RWPE1 (cell line): ENCODE data around the gene GADD45GIP1.
"Not testable (repeated sequence)": the region's sequence is repeated elsewhere in the genome, so short reads cannot be mapped to it uniquely, and the experiment has no call there.

Source experiments
- CTCF ChIA-PET: fragments of 350-600 bp; sonication (Branson Sonifier 250); formaldehyde crosslinking; extraction: SDS; loops from one replicate; lab custom pipeline; 2021; lab: Yijun Ruan, JAX
- POLR2A ChIA-PET: fragments of 400-600 bp; formaldehyde crosslinking; extraction: SDS; loops from one replicate; lab custom pipeline; 2020; ENCODE audit warnings: antibody characterized with exemption; ENCODE audit not compliant: low non-redundant PET; lab: Yijun Ruan, JAX
- DNase-seq: peaks from one replicate; pipeline ENCODE4 v3.0.0; 2012; ENCODE audit warnings: low spot score
- H3K27ac ChIP-seq: fragments of 450-650 bp; 2 replicates; pipeline ENCODE4 v1.5.1; 2017
- TF ChIP-seq, protein P1 (sequence below): fragments of 450-650 bp; conservative IDR thresholded peaks from 2 replicates; pipeline ENCODE4 v1.5.1; 2017; ENCODE audit warnings: low read depth, mild to moderate bottlenecking

The GADD45GIP1 gene

GRCh38 chr19:12969292-12969988, 12.4 kb upstream of the GADD45GIP1 start, which contains the start of gene DAND5:
Gene DAND5 (plus strand): TSS chr19:12969576. CDS start chr19:12969661, 85 bp downstream.
- no peak for DNase-seq
- POLR2A ChIA-PET, result no interaction called here
- peak within 1 kb of the TSS; percentile 55 for H3K27ac ChIP-seq
- CTCF ChIA-PET, result interaction anchor here (0.7 to 1.4 kb wide), 2 partner anchors 8 to 209 kb away, joined by 3 to 9 read pairs; no protein-coding TSS in a partner anchor
- TF ChIP-seq, protein P1, sequence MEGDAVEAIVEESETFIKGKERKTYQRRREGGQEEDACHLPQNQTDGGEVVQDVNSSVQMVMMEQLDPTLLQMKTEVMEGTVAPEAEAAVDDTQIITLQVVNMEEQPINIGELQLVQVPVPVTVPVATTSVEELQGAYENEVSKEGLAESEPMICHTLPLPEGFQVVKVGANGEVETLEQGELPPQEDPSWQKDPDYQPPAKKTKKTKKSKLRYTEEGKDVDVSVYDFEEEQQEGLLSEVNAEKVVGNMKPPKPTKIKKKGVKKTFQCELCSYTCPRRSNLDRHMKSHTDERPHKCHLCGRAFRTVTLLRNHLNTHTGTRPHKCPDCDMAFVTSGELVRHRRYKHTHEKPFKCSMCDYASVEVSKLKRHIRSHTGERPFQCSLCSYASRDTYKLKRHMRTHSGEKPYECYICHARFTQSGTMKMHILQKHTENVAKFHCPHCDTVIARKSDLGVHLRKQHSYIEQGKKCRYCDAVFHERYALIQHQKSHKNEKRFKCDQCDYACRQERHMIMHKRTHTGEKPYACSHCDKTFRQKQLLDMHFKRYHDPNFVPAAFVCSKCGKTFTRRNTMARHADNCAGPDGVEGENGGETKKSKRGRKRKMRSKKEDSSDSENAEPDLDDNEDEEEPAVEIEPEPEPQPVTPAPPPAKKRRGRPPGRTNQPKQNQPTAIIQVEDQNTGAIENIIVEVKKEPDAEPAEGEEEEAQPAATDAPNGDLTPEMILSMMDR, result no peak

DNA sequence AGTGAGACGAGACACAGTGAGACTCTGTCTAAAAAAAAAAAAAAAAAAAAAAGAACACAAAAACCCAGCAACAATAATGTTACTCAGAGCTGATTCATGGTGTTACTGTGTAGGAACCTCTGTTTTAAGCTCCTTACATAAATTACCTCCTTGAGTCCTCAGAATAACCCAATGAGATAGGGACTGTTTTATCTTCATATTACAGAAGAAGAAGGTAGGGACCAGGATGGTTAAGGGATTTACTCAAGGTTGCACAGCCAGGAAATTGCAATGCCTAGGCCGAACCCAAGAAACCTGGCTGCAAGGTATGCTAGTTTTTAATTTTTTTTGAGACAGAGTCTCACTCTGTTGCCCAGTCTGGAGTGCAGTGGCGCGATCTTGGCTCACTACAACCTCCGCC, 10.9 kb upstream of the GADD45GIP1 start:
- CTCF ChIA-PET, result interaction anchor here (0.6 to 0.7 kb wide), 4 partner anchors 9 to 754 kb away, joined by 3 to 5 read pairs (median 4); no protein-coding TSS in a partner anchor

DNA sequence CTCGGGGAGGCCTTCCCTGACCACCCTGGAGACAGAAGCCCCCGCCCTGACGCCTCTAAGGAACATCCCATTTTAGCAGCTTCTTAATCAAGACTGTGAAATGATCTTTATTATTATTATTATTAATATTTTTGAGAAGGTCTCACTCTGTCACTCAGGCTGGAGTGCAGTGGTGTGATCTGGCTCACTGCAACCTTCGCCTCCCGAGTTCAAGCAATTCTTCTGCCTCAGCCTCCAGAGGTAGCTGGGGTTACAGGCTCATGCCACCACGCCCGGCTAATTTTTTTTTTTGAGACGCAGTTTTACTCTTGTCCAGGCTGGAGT, 8.8 kb upstream of the GADD45GIP1 start:
- peak overlapping the region; percentile 77 for H3K27ac ChIP-seq
- POLR2A ChIA-PET, result no interaction called here
- no peak for DNase-seq
- CTCF ChIA-PET, result interaction anchor here (0.5 to 2.3 kb wide), 28 partner anchors 8 to 623 kb away, joined by 3 to 35 read pairs (median 4); partner anchors contain the start of genes GADD45GIP1 and RAD23A
- TF ChIP-seq, protein P1, result no peak

More for the DNA sequence above, 10.9 kb upstream of the GADD45GIP1 start:
- H3K27ac ChIP-seq, result no peak overlapping the region
- POLR2A ChIA-PET, result no interaction called here
- TF ChIP-seq, protein P1, result no peak
- no peak for DNase-seq

- CTCF ChIA-PET, result interaction anchor here (0.5 to 2.3 kb wide), 39 partner anchors 9 to 624 kb away, joined by 3 to 35 read pairs (median 4); partner anchors contain the start of genes GADD45GIP1 and RAD23A
- peak overlapping the region; percentile 77 for H3K27ac ChIP-seq
- peak; percentile 74 for DNase-seq
- TF ChIP-seq, protein P1, result peak; percentile 98
- POLR2A ChIA-PET, result no interaction called here
Measured at GRCh38 chr19:12965017-12965811, 8.2 kb upstream of the GADD45GIP1 start.

- CTCF ChIA-PET, result no interaction called here
- no peak for DNase-seq
- TF ChIP-seq, protein P1, result no peak
- POLR2A ChIA-PET, result no interaction called here
- H3K27ac ChIP-seq, result no peak overlapping the region
Measured at GRCh38 chr19:12959481-12959880, 2.5 kb upstream of the GADD45GIP1 start.

- DNase-seq, POLR2A ChIA-PET: not testable (repeated sequence)
- peak overlapping the region; percentile 95 for H3K27ac ChIP-seq
- CTCF ChIA-PET, result interaction anchor here (1.9 kb wide), 1 partner anchor 8 kb away, joined by 14 read pairs; no protein-coding TSS in a partner anchor
Measured at GRCh38 chr19:12957389-12957952, 448 bp upstream of the GADD45GIP1 start.
